HepG2 (cell line): ENCODE data around the gene HPD. TPM values are rescaled to one million over a fixed set of nuclear protein-coding genes. Genes with fewer than 3 reads are reported as not detected.

ENCODE experiments used
- ARHGAP35 ChIP-seq: sonication (generic); formaldehyde crosslinking; IDR thresholded peaks from 2 replicates; pipeline ENCODE4 v1.9.0; 2022; ENCODE audit warnings: mild to moderate bottlenecking, inconsistent platforms, moderate library complexity, missing genetic modification reagents, borderline replicate concordance
- CCAR2 ChIP-seq: fragments of 200-400 bp; formaldehyde crosslinking; optimal IDR thresholded peaks from 2 replicates; pipeline ENCODE3; 2018; ENCODE audit warnings: low read depth, mild to moderate bottlenecking, low read length, moderate library complexity
- EP300 ChIP-seq, 3 experiments: sonication (generic) in 1 of 3; formaldehyde crosslinking in 1 of 3; IDR thresholded peaks; 2 replicates each; pipeline versions ENCODE4 v1.5.1 to v1.6.1; 2011 to 2020; ENCODE audit warnings: low read depth in 2 of 3, low read length in 2 of 3, borderline replicate concordance in 1 of 3, improper control_type of control experiment in 1 of 3, mild to moderate bottlenecking in 1 of 3, missing genetic modification reagents in 1 of 3, moderate library complexity in 1 of 3
- GATAD2A ChIP-seq: IDR thresholded peaks from 2 replicates; pipeline ENCODE4 v1.6.1; 2016
- KAT2B ChIP-seq: fragments of 150-350 bp; IDR thresholded peaks from 2 replicates; pipeline ENCODE4 v1.6.1; 2014; ENCODE audit warnings: low read depth, low read length, borderline replicate concordance
- MAZ ChIP-seq, 2 experiments: sonication (generic) in 1 of 2; formaldehyde crosslinking in 1 of 2; IDR thresholded peaks; 2 replicates each; pipeline versions ENCODE4 v1.5.0 to v1.6.1; 2012 to 2020; ENCODE audit warnings: low read depth in 2 of 2, mild to moderate bottlenecking in 2 of 2, borderline replicate concordance in 1 of 2, improper control_type of control experiment in 1 of 2, low read length in 1 of 2, missing genetic modification reagents in 1 of 2, moderate library complexity in 1 of 2
- MXI1 ChIP-seq: IDR thresholded peaks from 3 replicates; pipeline ENCODE4 v1.6.1; 2012; ENCODE audit warnings: low read depth, low read length, inconsistent platforms, borderline replicate concordance
- PTBP1 ChIP-seq: fragments of 200-400 bp; formaldehyde crosslinking; IDR thresholded peaks from 2 replicates; pipeline ENCODE4 v1.6.1; 2018; ENCODE audit warnings: low read length, low read depth; ENCODE audit not compliant: poor library complexity, severe bottlenecking
- RBFOX2 ChIP-seq: fragments of 200-400 bp; formaldehyde crosslinking; IDR thresholded peaks from 2 replicates; pipeline ENCODE4 v1.6.1; 2017; ENCODE audit warnings: low read depth, mild to moderate bottlenecking, low read length
- SP2 ChIP-seq: sonication (generic); formaldehyde crosslinking; IDR thresholded peaks from 2 replicates; pipeline ENCODE4 v1.5.1; 2020; ENCODE audit warnings: mild to moderate bottlenecking, missing genetic modification reagents
- SPEN ChIP-seq: sonication (generic); formaldehyde crosslinking; IDR thresholded peaks from 2 replicates; pipeline ENCODE4 v1.5.1; 2020; ENCODE audit warnings: low read depth, mild to moderate bottlenecking, missing genetic modification reagents
- STAT5B ChIP-seq: sonication (generic); formaldehyde crosslinking; IDR thresholded peaks from 2 replicates; pipeline ENCODE4 v1.4.0; 2020; ENCODE audit warnings: missing genetic modification reagents
- TAF1 ChIP-seq: sonication (generic); formaldehyde crosslinking; IDR thresholded peaks from 2 replicates; pipeline ENCODE4 v1.4.0; 2020; ENCODE audit warnings: missing genetic modification reagents
- TOPORS ChIP-seq: sonication (generic); formaldehyde crosslinking; IDR thresholded peaks from 2 replicates; pipeline ENCODE4 v1.8.0; 2023; ENCODE audit warnings: mild to moderate bottlenecking, missing genetic modification reagents
- ZFP36 ChIP-seq: fragments of 150-350 bp; IDR thresholded peaks from 2 replicates; pipeline ENCODE4 v1.6.1; 2018; ENCODE audit warnings: borderline replicate concordance, low read length, low read depth; ENCODE audit not compliant: partially characterized antibody
- ZFP62 ChIP-seq: sonication (generic); formaldehyde crosslinking; IDR thresholded peaks from 2 replicates; pipeline ENCODE4 v1.4.0; 2020; ENCODE audit warnings: missing genetic modification reagents
- ZFP82 ChIP-seq: sonication (generic); formaldehyde crosslinking; IDR thresholded peaks from 2 replicates; pipeline ENCODE4 v1.5.1; 2020; ENCODE audit warnings: mild to moderate bottlenecking, missing genetic modification reagents, borderline replicate concordance
- ZMAT3 ChIP-seq: sonication (generic); formaldehyde crosslinking; conservative IDR thresholded peaks from 2 replicates; pipeline ENCODE4 v1.7.0; 2021; ENCODE audit warnings: missing genetic modification reagents
- ZNF12 ChIP-seq: sonication (generic); formaldehyde crosslinking; IDR thresholded peaks from 2 replicates; pipeline ENCODE4 v1.5.0; 2020; ENCODE audit warnings: missing genetic modification reagents
- ZNF678 ChIP-seq: sonication (generic); formaldehyde crosslinking; IDR thresholded peaks from 2 replicates; pipeline ENCODE4 v1.4.0; 2020; ENCODE audit warnings: mild to moderate bottlenecking, missing genetic modification reagents
- ZNF782 ChIP-seq: sonication (generic); formaldehyde crosslinking; IDR thresholded peaks from 2 replicates; pipeline ENCODE4 v1.4.0; 2020; ENCODE audit warnings: missing genetic modification reagents, mild to moderate bottlenecking, borderline replicate concordance
- polyA plus RNA-seq, 8 experiments: library from polyadenylated mRNA; depleted of rRNA in 3 of 8; stranded (reverse) in 7 of 8; unstranded in 1 of 8; fragments of >200 nt; fragmentation: Illumina TruSeq in 4 of 8; extraction: Trizol in 4 of 8; gene quantifications; 2 replicates each; pipeline versions ENCODE4 v1.2.1 to v1.2.3, GENCODE V29; 2011 to 2016; ENCODE audit warnings: low read depth in 4 of 8, missing spikeins in 1 of 8, mixed read lengths in 1 of 8; ENCODE audit not compliant: insufficient read depth in 1 of 8
- total RNA-seq, 5 experiments: library from RNA; depleted of rRNA; stranded (reverse); fragments of >200 nt; fragmentation: Illumina TruSeq; extraction: Trizol; gene quantifications; 2 replicates each; pipeline ENCODE4 v1.2.3, GENCODE V29; 2016; ENCODE audit warnings: low read depth in 1 of 5
- TF ChIP-seq, protein P1 (sequence below): sonication (generic); formaldehyde crosslinking; IDR thresholded peaks from 2 replicates; pipeline ENCODE4 v1.8.1; 2023; ENCODE audit warnings: missing genetic modification reagents, mild to moderate bottlenecking, borderline replicate concordance
- TF ChIP-seq, protein P2 (sequence below): IDR thresholded peaks from 2 replicates; pipeline ENCODE4 v1.6.1; 2018; ENCODE audit warnings: missing genetic modification reagents
- TF ChIP-seq, protein P3 (sequence below): sonication (generic); formaldehyde crosslinking; IDR thresholded peaks from 2 replicates; pipeline ENCODE4 v1.4.0; 2020; ENCODE audit warnings: missing genetic modification reagents
- TF ChIP-seq, protein P4 (sequence below): sonication (generic); formaldehyde crosslinking; conservative IDR thresholded peaks from 2 replicates; pipeline ENCODE4 v1.8.0; 2022; ENCODE audit warnings: missing genetic modification reagents

Gene HPD
- total and polyA plus RNA-seq, 2 of the 13 experiments (the other 11 are each of a cell fraction or from before 2014, with no cell fraction given): 120 to 195 TPM

DNA sequence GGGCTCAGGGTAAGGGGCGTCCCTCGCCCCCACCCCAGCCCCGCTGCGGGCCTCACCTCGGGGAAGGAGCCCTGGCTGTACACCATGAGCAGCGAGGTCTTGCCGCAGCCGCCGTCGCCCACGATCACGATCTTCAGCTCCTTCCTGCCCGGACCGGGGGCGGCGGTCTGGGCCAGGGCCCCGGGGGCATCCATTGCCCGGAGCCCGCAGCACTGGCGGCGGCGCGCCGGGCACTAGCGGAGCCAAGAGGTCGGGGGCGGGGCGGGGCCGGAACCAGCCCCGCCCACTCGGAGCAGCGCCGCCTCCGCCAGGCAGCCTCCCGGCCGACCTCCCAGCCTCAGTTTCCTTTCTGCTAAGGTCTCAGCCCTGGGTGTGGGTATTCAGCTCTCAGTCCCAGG, 65.2 kb downstream of the HPD start, which contains the start of gene RHOF (continued):
- TF ChIP-seq, protein P1, sequence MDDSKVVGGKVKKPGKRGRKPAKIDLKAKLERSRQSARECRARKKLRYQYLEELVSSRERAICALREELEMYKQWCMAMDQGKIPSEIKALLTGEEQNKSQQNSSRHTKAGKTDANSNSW: no peak
- TF ChIP-seq KAT2B: no peak
- TF ChIP-seq STAT5B (CRISPR knock-in tag): no peak
- no peak for TF ChIP-seq ARHGAP35 (CRISPR knock-in tag)
- no peak for TF ChIP-seq SPEN (CRISPR knock-in tag)
- no peak for TF ChIP-seq ZMAT3 (CRISPR knock-in tag)
- TF ChIP-seq GATAD2A (CRISPR knock-in tag): no peak
- no peak for TF ChIP-seq EP300 (IDR thresholded peaks at IDR 0.05; ENCODE audit: low read depth in 2 of 2, low read length in 2 of 2)
- no peak for TF ChIP-seq EP300 (CRISPR knock-in tag; IDR thresholded peaks at IDR 0.05; ENCODE audit: borderline replicate concordance)
- no peak for TF ChIP-seq ZNF12 (CRISPR knock-in tag)
- peak; percentile 83 for TF ChIP-seq MAZ (IDR thresholded peaks at IDR 0.05; ENCODE audit: borderline replicate concordance, low read depth, low read length)
- TF ChIP-seq MAZ (CRISPR knock-in tag; IDR thresholded peaks at IDR 0.05; ENCODE audit: low read depth): no peak
- TF ChIP-seq ZFP62 (CRISPR knock-in tag): no peak
- no peak for TF ChIP-seq ZNF782 (CRISPR knock-in tag)
- TF ChIP-seq CCAR2: no peak
- no peak for TF ChIP-seq MXI1
- TF ChIP-seq, protein P2, sequence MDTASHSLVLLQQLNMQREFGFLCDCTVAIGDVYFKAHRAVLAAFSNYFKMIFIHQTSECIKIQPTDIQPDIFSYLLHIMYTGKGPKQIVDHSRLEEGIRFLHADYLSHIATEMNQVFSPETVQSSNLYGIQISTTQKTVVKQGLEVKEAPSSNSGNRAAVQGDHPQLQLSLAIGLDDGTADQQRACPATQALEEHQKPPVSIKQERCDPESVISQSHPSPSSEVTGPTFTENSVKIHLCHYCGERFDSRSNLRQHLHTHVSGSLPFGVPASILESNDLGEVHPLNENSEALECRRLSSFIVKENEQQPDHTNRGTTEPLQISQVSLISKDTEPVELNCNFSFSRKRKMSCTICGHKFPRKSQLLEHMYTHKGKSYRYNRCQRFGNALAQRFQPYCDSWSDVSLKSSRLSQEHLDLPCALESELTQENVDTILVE (CRISPR knock-in tag): no peak
- peak; percentile 23 for TF ChIP-seq RBFOX2
- 0 out of 2 replicates have a peak, but pooled peaks have one; percentile 54 for TF ChIP-seq ZFP82 (CRISPR knock-in tag)
- TF ChIP-seq, protein P3, sequence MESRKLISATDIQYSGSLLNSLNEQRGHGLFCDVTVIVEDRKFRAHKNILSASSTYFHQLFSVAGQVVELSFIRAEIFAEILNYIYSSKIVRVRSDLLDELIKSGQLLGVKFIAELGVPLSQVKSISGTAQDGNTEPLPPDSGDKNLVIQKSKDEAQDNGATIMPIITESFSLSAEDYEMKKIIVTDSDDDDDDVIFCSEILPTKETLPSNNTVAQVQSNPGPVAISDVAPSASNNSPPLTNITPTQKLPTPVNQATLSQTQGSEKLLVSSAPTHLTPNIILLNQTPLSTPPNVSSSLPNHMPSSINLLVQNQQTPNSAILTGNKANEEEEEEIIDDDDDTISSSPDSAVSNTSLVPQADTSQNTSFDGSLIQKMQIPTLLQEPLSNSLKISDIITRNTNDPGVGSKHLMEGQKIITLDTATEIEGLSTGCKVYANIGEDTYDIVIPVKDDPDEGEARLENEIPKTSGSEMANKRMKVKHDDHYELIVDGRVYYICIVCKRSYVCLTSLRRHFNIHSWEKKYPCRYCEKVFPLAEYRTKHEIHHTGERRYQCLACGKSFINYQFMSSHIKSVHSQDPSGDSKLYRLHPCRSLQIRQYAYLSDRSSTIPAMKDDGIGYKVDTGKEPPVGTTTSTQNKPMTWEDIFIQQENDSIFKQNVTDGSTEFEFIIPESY: 0 out of 2 replicates have a peak, but pooled peaks have one; percentile 12
- TF ChIP-seq TAF1 (CRISPR knock-in tag): 0 out of 2 replicates have a peak, but pooled peaks have one; percentile 26
- TF ChIP-seq SP2 (CRISPR knock-in tag): no peak
- TF ChIP-seq TOPORS: no peak
- TF ChIP-seq, protein P4, sequence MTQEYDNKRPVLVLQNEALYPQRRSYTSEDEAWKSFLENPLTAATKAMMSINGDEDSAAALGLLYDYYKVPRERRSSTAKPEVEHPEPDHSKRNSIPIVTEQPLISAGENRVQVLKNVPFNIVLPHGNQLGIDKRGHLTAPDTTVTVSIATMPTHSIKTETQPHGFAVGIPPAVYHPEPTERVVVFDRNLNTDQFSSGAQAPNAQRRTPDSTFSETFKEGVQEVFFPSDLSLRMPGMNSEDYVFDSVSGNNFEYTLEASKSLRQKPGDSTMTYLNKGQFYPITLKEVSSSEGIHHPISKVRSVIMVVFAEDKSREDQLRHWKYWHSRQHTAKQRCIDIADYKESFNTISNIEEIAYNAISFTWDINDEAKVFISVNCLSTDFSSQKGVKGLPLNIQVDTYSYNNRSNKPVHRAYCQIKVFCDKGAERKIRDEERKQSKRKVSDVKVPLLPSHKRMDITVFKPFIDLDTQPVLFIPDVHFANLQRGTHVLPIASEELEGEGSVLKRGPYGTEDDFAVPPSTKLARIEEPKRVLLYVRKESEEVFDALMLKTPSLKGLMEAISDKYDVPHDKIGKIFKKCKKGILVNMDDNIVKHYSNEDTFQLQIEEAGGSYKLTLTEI (CRISPR knock-in tag): no peak
- TF ChIP-seq PTBP1: no peak
- TF ChIP-seq ZFP36: peak; percentile 98
- TF ChIP-seq ZNF678: 0 out of 2 replicates have a peak, but pooled peaks have one; percentile 27
